Measurements from ENCODE around the gene FAM240A.

Gene FAM240A

DNA sequence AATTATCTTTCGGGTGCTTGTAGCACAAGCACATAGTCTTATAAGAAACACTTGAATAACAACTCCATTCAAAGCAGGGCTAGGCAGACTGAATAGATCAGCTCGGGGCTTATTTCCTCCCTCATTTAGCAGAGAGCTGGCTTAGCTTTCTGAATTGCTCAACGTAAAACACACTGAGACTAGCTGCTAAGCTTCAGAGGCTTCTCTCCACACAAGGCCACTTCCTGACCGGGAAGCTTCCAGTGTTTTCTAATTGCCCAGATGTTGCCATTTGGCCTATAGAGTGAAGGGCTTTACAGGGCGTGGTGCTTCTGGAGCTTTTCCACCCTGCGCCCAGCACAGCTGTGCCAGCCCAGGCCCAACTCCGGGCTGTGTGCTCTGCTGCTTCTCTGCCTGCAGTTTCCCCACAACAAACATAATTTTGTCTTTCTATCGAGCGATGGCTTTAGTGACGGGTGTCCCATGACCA, 16.6 kb downstream of the FAM240A start:
- no peak for DNase-seq

DNA sequence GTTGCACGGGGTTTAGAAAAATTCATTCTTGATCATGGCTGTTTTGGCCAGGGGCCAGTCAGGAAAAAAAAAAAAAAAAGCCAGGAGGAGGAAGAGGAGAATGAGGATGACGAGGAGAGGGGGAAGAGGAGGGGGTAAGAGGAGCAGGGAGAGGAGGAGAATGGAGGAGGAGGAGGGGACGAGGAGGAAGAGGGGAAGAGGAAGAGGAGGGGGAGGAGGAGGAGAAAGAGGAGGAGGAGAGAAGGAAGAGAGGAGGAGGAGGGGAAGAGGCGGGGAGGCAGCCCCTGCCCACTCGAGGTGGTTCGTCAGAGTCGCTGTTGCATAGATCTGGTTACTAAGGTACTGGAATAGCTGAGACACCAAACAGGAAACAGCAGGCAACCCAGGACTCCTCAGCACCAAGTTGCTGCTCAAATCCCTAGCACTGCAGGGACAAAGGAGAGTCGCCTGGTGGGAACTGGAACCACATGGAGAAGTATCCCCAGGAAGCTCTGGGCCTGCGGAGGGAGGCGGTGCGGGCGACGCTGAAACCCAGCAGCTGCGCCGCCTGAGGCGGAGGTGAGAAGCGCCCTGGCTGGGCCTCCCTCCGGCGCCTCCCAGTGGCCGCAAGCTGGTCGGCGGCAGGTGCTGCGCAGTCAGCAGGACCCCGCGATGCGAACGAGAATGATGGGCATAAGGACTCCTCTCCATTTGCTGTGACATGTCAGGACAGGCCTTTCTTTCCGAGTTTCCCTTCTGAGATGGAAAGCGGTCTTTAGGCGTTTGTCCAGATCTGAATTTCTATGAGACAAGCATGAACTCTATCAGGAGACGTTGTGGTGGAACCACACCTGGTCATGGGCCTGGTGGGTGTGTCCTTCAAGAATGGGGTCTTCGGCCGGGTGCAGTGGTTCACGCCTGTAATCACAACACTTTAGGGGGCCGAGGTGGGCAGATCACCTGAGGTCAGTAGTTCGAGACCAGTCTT, 17.5 kb downstream of the FAM240A start:
- DNase-seq, result peak; percentile 24

- DNase-seq, result no peak
These were observed 20.5 kb downstream of the FAM240A start for GRCh38 chr3:46632792-46633191.

DNA sequence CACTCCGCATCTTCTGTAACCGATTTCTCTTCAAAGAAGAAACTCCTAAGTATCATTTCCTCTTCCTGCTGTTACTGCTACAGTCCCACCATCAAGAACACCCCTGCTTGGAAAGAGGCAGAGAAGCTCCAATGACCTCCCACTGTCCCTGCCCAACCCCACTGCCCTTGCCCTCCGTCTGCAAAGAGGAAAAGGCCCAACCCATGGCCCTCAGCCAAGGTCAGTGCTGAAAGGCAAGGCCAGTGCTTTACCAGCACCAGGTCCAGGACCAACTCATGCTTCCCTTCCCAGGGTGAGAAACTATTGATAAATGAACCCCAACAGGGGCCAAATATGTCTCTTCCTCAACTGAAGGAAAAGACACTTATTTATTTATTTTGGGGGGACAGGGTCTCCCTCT, 22.5 kb downstream of the FAM240A start:
- no peak for DNase-seq

DNA sequence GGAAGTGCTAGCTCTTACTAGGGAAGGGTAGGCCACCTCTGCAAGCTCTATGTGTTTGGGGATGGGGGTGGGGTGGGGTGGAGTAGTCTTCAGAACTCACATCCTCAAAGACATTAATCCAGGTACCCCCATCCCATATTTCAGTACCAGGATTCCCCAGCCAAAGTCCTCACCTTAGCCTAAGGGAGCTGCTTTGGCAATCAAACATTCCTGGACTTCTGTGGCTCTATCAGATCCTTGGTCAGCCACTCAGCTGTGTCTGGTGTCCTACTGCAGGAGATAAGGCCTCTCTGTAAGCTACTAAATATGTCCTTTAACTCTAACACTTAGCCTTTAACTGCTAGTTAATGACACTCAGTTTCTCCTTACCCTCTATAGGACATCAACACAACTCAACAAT, 26.9 kb downstream of the FAM240A start:
- DNase-seq, result no peak

DNA sequence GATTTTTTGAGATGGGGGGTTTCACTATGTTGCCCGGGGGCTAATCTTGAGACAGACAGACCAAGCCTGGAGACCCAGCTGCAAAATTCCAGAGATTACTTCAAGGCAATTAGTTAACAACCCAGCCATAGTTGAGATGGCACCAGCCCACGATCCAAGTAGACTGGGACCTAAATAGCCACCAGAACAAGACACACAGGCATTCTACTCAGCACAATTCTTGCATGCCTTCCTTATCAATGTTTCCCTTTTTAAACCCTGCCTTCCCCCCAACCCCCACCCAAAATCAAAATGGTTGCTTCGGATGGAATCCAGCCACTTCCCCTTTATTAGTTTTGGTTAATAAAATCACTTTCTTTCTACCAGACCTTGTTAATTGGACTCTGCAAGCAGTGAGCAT, 28.6 kb downstream of the FAM240A start:
- no peak for DNase-seq

GRCh38 chr3:46642971-46643370, 30.6 kb downstream of the FAM240A start:
- DNase-seq, result no peak

GRCh38 chr3:46643701-46644100, 31.4 kb downstream of the FAM240A start:
- no peak for DNase-seq

DNA sequence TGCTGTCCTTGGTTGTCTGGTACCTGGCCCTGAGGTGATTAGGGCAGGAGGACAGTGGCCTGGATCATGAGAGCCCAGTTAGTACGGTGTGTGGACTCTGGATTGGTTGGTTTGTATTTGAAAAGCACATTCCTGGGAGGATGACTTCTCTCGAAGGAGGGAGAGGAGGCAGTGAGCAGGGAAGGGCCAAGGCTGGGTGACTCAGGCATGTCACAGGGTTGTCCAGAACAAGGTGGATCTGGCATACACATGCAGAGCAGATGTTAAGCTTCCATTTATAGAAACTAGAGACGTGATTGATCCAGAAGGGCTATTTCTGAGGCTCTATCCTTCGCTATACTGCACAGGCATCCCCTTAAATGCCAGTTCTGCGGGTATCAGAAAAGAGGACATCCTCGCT, 34.4 kb downstream of the FAM240A start:
- no peak for DNase-seq

- no peak for DNase-seq
These were observed 35.8 kb downstream of the FAM240A start for GRCh38 chr3:46648096-46648495.

- no peak for DNase-seq
These were observed 37.1 kb downstream of the FAM240A start for GRCh38 chr3:46649436-46649835.

DNA sequence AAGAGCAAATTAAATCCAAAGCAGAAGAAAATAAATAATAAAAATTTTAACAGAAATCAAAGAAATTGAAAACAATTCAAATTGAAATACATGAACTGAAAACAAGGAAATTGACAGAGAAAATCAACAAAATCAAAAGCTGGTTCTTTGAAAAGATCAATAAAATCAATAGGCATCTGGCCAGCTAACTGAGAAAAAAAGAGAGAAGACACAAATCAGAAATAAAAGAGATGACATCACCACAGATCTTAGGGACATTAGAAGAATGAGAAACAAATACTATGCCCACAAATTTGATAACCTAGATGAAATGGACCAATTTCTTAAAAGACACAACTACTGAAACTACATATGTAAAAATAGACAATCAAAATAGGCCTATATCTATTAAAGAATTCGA, 38.8 kb downstream of the FAM240A start:
- DNase-seq, result no peak

DNA sequence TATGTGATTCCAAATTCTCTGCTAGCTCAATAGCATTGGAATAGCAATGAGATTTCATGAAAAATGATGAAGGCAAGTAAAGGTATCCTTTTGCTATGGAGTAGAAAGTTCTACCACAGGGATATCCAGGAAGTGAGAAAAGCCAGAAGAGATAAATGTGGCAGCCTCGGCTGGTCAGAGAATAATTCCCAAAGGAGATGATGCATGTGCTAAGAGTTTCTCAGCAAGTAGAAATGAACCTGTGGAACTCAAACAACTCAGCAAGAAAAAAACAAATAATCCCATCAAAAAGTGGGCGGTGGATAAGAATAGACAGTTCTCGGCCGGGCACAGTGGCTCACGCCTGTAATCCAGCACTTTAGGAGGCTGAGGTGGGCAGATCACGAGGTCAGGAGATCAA, 42.9 kb downstream of the FAM240A start:
- no peak for DNase-seq

- DNase-seq, result peak; percentile 56
These were observed 44.6 kb downstream of the FAM240A start for GRCh38 chr3:46656778-46657556.

- no peak for DNase-seq
These were observed 47.0 kb downstream of the FAM240A start for GRCh38 chr3:46659285-46659684.

DNA sequence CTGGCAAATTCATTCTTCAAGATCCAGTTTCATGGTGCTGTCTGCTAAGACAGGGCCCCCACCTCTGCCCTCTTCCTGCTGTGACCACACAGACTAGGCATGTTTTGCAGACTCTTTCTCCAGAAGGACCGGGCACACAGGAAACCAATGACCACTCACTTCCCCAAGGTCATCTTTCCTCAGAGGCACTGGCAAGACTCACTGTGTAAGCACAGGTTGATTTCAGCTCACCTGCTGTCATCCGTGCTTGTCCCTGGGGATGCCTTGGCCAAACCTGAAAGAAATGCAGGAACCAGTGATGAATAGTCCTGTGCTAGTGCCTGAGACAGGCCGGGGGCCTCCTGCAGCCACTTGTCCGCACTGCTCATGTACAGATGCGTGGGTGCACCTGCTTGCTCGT, 47.7 kb downstream of the FAM240A start:
- DNase-seq, result no peak

DNA sequence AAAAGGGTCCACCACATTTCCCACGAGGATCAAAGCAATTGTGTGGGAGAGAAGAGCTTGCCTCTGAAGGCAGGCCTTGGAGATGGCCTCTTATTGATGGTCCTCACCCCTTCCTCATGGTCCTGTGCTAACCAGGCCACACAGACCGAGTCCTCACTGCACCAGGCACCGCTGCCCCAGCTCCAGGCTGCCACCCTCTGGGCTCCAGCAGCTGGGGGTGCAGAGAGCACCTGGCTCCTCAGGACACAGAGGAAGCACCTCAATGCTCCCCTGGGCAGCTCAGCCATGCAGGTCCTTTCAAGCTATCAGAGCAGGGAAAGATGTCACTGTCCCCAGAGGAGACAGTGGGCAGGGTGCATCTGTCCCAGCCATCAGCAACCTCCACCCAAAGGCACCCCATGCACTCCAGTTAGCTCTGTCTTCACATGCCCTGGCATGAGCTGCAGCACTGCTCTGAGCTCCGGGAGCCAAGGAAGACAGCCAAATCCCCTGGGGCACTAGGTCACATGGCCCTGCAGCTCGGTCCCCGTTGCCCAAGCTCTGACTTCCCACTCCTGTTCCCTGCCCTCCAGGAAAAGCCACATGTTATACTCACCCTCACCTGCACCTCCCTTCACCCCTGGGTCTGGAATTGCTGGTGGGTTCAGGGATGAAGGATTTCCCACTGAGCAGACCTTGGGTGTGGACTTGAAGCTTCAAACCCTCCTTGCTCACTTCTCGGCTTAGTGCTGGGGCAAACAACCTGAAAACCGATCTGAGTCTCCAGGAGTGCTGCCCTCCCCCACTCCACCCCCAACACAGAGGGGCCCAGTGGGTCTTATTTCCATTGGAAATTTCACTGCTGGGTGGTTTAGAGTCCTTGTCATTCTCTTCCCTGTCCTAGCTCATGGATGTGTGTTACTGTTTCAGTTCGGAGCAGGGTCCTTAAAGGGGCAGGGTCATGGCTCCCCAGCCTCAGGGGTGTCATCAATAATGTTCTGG, 48.5 kb downstream of the FAM240A start:
- no peak for DNase-seq

DNA sequence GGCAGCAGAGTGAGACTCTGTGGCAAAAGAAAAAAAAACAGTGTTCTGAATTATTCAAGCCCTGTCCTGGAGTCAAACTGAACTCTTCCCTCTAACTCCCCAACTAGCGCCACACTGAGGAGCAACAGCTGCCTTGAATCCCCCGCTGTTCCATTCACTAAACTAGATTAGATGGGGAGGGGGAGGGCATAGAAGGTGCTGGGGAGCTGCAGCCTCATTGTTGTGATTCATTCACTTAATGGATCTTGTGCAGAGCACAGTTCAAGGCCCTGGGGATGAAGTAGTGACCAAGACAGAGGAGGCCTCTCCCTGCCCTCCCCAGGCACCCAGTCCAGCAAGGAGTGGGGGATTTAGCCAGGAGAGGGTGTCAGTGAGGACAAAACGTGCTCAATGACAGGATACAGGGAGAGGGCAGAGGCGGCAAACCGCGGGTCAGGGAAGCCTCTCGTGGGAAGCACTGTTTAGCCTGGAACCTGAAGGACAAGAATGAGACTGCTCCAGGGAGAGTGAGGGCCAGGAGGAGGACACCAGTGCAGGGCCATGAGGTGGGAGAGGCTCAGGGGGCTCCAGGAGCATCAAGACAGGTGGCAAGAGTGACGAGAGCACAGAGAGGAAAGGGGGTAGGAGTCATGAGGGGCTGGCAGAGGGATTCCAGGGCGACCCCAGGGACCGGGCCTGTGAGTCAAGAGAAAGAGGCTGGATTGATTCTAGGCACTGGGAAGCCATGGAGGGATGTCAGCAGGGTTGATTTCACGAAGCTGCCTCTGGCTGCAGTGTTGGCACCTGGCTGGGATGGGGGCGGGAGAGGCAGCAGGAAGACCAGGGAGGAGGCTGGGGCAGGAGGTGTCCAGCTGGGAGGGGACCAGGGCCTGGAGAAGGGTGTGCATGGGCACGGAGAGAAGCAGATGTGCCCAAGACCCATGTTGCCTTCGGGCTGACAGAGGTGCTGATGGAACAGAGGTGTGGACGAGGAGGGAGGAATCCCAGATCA, 49.7 kb downstream of the FAM240A start:
- no peak for DNase-seq

DNA sequence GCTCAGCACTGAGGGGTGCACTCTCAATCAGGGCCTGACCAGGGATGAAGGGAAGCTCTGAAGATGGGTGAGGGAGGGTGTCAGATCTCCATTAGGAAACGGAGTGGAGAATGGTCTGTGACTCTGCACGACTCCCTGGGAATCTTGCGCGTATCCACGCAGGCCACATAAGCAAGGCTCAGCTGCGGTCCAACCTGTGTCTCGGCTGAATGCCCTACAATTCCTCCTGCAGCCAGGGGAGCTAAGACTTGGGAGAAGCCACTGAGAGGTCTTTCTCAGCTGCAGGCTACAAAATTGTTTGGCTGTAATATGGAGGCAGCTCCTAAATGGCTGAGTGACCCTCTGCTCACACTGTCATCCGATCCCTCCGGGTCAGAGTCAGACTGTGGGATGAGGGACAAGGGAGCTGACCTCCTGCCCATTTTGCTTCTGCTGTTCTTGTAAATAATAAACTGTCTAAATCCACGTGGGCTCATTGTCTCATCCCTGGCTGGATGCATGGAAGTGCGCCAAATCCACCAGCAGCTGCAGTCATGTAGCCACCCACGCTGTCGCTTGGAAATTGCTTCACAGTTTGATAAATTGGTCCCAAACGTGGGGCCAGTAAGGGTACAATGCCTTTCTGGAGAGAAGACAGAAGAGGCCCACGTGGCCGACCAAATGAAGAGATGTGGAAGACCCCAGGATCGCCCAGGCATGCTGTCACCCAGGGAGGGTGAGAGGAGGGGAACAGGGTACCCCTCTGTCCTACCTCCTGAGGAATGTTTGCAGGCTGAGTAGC, 50.6 kb downstream of the FAM240A start:
- no peak for DNase-seq

- DNase-seq, result peak; percentile 78
These were observed 51.3 kb downstream of the FAM240A start for GRCh38 chr3:46663591-46664135.

All from NCI-H1417 treated with DMSO at 0.1 percent for 48 hours (cell line).